GM21619 (cell line): Measurements from ENCODE around the gene FRMD4A.
"Not testable (repeated sequence)": the region's sequence is repeated elsewhere in the genome, so short reads cannot be mapped to it uniquely, and the experiment has no call there.

Experiments
- ATAC-seq: cut with Tn5 transposase; IDR thresholded peaks from one replicate; pipeline ENCODE4 v1.9.1; 2021; ENCODE audit not compliant: unreplicated experiment

The FRMD4A gene

GRCh38 chr10:13771992-13772391 lies 558.7 kb downstream of the FRMD4A start:
- no peak for ATAC-seq

GRCh38 chr10:13770760-13771493 lies 559.8 kb downstream of the FRMD4A start:
- no peak for ATAC-seq

GRCh38 chr10:13769946-13770345 lies 560.8 kb downstream of the FRMD4A start:
- no peak for ATAC-seq

GRCh38 chr10:13767676-13768178 lies 563.0 kb downstream of the FRMD4A start:
- no peak for ATAC-seq

- not testable (repeated sequence) for ATAC-seq
Measured at GRCh38 chr10:13767148-13767547, 563.6 kb downstream of the FRMD4A start.

- peak; percentile 57 for ATAC-seq
Measured at GRCh38 chr10:13765641-13766341, 564.9 kb downstream of the FRMD4A start.

GRCh38 chr10:13761490-13762091 lies 569.1 kb downstream of the FRMD4A start:
- ATAC-seq, result no peak

- no peak for ATAC-seq
Measured at GRCh38 chr10:13759168-13759567, 571.6 kb downstream of the FRMD4A start.

- no peak for ATAC-seq
Measured at GRCh38 chr10:13758756-13759155, 572.0 kb downstream of the FRMD4A start.

- no peak for ATAC-seq
Measured at GRCh38 chr10:13758312-13758711, 572.4 kb downstream of the FRMD4A start.

- no peak for ATAC-seq
Measured at GRCh38 chr10:13754277-13754676, 576.4 kb downstream of the FRMD4A start.

GRCh38 chr10:13751191-13751764 lies 579.4 kb downstream of the FRMD4A start:
- no peak for ATAC-seq

- no peak for ATAC-seq
Measured at GRCh38 chr10:13750299-13751190, 580.2 kb downstream of the FRMD4A start.

GRCh38 chr10:13745271-13745670 lies 585.5 kb downstream of the FRMD4A start:
- no peak for ATAC-seq

GRCh38 chr10:13743963-13744362 lies 586.8 kb downstream of the FRMD4A start:
- ATAC-seq, result no peak

- ATAC-seq, result no peak
Measured at GRCh38 chr10:13743101-13743693, 587.5 kb downstream of the FRMD4A start.

- ATAC-seq, result no peak
Measured at GRCh38 chr10:13741438-13741837, 589.3 kb downstream of the FRMD4A start.

- ATAC-seq, result no peak
Measured at GRCh38 chr10:13740461-13740860, 590.3 kb downstream of the FRMD4A start.

GRCh38 chr10:13739183-13739582 lies 591.5 kb downstream of the FRMD4A start:
- ATAC-seq, result no peak

- no peak for ATAC-seq
Measured at GRCh38 chr10:13736506-13736905, 594.2 kb downstream of the FRMD4A start.
